HG03342 (cell line): Measurements from ENCODE around the gene RBM24.
"Not testable (repeated sequence)": the region's sequence is repeated elsewhere in the genome, so short reads cannot be mapped to it uniquely, and the experiment has no call there.

ENCODE experiments used
- ATAC-seq: cut with Tn5 transposase; IDR thresholded peaks from one replicate; pipeline ENCODE4 v1.9.1; 2021; ENCODE audit warnings: mild to moderate bottlenecking, moderate library complexity; ENCODE audit not compliant: unreplicated experiment

RBM24 gene

DNA sequence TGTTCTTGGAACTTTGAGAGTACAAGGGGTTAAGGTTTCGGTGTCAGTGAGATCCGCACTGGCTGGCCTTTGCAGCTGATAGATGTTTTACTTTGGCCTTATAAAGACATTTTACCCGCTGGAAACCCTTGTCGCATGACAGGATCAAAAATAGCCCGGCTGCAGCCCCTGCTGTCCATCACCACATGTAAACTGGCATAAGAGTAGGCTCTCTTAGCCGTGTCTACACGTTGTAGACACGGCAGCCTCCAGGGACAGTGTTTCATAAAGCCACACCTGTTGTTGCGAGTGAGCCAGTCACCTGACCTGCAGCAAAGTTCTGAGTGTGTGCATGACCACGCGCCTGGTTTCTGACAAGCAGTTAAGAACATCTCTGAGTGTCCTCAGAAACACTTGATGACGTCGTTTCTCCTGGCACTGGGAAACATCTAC is 8.5 kb downstream of the RBM24 start:
- no peak for ATAC-seq

DNA sequence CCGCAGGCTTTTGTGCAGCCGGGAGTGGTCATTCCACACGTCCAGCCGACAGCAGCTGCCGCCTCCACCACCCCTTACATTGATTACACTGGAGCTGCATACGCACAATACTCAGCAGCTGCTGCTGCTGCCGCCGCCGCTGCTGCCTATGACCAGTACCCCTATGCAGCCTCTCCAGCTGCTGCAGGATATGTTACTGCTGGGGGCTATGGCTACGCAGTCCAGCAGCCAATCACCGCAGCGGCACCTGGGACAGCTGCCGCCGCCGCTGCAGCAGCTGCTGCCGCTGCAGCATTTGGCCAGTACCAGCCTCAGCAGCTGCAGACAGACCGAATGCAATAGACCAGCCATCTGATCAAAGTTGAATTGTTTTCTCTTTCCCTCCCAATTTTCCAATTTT is 10.6 kb downstream of the RBM24 start:
- no peak for ATAC-seq

DNA sequence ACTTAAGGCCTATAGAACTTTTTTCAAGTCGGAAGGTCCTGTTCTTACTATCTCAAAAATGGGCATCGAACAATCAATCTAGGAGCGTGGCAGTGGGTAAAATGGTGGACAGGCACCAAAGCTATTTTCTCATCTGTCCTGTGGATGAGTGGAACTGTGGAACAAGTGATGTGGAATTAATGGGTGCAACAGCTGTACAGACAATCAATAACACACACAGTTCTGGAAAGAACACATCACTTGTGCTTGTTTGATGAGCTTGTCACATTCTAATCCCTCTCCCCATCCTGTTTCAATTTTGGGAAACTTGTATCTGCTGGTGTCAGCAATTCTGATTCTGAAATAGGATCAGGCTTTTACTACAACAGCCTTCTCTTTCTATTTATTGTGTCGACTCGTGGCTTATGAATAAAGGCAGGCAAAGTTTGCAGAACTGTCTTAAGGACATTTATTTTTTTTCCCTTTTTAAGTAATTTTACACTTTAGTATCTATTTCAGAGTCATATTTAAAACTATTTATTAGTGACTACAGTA is 11.5 kb downstream of the RBM24 start:
- no peak for ATAC-seq

DNA sequence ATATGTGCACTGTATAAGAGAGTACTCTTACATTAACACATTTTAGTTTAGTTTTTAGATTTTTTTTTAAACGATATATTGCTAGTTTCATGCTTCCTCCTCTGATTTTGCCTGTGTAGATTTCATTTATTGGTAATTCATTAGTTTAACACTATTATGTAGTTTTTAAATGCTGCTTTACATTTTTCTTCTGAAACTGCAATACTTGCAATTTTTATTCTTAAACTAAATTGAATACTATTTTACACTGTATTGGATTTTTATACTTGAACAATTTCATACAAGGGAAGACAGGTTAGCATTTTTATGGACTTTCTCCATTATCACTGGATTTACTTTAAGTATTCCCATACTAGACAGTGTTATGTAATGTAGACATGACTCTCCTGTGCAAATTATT is 12.2 kb downstream of the RBM24 start:
- no peak for ATAC-seq

DNA sequence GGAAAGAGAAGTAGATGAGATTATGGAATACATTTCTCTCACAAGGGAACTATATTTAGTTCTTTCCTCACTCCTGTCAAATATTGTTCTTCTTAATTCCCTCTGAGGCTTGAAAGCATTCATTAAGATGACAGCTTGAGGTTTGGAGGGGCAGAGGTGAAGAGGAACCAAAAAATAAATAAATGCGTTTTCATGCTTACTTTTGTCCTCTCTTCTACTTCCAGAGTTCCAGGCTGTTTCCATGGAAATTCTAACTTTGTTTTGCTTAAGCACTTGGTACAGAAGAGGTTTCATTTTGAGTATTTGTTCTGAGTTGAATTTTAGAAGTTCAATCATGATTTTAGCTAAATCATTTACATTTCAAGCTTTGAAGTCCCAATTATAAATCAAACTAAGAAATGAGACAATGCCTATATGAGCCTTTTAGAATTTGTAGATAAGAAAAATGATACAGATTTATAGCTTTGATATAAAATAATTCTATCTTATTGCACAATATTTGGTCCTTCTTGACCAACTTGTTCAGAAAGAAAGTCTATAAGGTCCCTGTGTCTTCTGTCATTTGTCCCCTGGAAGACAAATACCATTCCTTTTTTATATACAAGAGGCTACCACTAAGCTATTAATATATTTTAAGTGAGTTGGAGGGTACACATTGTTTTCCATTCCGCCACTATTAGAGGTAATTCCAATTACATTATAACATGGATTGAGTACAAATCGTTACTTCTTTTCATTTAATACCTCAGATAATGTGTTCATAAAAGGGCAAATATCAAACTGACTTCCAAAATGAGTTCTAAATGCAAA is 16.3 kb downstream of the RBM24 start:
- ATAC-seq, result no peak

DNA sequence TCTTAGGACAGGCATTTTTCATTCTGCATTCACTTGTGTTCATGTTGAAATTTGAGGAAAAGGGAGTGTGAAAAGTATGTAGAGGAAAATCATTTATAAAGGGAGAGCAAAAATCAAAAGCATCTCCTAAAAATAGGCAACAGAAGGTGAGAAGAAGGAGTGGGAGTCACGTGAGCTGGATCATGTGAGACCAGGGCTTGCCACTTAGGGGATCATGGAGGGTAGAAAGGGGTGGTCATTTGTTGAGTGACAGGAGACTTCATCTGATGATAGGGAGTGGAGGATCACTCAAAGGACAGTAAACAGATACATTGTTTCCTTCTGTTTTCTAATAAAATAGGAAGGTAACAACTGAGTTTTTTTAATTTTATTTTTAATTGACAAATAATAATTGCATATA is 17.1 kb downstream of the RBM24 start:
- ATAC-seq, result no peak

DNA sequence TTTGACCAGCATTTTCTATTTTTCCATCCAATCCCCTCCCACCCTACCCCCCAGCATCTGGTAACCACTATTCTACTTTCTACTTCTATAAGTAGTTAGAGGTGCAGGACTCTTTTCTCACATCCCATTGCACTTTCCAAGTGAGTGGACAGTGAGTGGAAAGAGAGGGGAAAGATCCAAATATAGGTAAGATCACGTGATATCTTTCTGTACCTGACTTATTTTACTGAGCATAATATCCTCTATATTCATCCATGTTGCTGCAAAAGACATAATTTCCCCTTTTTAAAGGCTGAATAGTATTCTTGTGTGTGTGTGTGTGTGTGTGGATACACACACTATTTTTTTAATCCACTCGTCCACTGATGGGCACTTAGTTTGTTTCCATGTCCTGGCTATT is 18.1 kb downstream of the RBM24 start:
- ATAC-seq, result no peak

DNA sequence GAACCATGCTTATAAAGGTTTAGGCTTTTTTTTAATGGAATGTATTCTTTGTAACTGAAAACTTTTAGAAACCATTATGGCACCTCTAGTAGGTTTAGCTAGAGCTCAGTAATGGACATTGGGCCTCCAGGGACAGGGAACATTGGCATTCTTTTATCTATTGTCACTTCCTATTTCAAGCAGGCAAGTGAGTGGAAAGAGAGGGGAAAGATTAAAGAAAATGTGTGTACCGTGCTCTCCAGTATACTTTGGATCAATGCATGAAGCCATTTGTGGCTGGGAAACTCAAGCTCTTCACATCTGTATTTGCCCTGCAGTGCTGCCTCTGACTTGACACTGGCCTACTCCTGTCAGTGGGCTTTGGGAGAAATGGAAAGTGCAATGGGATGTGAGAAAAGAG is 18.6 kb downstream of the RBM24 start:
- no peak for ATAC-seq

DNA sequence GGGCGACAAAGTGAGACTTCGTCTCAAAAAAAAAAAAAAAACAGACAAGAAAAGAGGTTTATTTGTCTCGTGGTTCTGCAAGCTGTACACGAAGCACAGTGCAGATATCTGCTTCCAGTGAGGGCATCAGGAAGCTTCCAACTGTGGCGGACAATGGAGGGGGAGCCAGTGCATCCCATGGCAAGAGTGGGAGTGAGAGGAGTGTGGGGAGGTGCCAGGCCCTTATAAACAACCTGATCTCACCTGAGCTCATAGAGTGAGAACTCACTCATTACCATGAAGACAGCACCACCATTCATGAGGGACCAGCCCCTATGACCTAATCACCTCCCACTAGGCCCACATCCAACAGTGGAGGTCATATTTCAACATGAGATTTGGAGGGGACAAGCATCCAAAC is 19.5 kb downstream of the RBM24 start:
- ATAC-seq, result no peak

DNA sequence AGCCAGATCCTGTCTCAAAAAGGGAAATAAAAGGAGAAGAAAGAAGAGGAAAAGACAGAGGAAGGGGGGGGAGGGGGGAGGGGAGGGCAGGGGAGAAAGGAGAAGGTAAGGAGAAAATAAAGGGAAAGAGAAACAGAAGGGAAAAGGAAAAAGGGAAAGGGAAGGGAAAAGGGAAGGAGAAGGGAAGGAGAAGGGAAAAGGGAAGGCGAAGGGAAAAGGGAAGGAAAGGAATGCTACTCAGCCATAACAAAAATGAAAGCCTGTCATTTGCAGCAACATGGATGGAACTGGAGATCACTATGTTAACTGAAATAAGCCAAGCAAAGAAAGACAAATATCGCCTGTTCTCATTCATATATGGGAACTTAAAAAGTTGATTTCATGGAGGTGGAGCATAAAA is 22.3 kb downstream of the RBM24 start:
- no peak for ATAC-seq

DNA sequence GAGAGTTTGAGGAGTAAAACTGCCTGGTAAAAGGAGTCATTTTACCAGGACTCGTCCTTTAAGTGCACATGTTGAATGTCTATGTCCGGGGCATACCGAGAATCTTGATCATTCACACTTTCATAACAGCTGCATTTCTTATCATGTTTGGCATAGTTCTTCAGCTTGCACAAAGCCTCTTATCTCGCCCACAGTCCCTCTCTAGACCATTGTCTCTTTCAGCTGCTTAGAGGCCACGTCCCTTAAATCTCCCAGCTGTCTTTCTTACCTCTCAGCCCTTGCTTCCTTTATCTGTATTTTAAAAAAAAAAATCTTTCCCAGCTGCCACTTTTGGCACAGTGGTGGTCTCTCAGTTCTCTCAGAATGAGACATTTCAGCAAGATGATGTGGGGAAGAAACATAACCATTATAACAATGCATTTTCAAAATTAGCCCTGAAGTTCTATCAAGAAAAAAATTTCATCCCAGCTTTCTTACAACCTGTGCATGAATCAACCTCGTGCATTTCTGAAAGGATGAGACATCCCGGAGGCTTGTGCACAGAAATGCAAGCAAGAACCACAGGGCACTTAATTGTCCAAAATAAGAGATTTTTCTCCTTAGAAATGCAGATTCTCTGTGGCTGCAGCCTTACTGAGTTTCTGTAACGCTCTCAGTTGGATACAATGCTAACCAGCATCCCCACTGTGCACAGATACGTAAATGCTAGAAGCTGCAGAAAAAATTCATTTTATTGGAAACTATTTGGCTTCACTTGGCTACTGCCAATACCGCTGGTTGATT is 24.2 kb downstream of the RBM24 start:
- ATAC-seq, result no peak

DNA sequence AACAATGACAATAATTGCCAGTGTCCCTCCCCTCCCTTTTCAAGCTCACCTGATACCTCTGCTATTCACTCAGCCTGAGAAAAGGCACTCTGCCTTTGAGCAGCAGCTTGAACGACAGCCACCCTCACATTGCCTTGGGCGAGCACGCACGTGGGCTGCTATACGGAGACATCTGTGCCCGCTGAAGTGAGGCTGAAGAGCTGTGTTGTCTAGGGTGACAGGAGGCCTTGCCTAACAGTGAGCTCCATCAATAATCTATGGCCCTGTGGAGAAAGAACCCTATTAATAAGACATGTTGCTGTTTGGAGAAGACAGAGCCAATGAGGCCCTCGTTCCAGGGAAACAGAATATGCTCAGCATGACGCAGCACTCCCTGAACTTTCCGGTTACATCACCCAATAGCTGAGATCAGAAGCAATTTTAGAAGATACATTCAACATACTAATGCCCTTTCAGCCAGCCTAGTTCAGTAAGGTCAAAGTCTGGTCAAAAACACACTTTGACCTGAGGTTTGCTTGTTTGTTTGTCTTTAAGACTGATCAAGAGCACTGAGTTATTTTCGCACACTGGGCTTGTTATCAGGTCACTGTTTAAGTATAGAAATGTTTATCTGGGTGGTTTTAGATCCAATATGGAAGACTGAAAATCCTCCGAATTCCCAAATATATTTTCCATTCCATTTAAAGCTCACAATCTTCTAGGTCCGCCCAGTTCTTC is 30.6 kb downstream of the RBM24 start:
- ATAC-seq, result no peak

DNA sequence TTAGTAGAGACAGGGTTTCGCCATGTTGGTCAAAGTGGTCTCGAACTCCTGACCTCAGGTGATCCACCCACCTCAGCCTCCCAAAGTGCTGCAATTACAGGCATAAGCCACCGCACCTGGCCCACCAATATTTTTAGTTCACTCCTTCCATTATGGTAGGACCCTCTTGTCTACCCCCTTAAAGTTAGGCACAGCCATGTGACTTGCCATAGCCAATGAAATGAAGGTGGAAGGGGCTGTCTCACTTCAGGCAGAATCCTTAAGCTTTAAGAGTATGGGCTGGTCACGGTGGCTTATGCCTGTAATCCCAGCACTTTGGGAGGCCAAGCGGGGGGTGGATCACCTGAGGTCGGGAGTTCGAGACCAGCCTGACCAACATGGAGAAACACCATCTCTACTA is 32.1 kb downstream of the RBM24 start:
- not testable (repeated sequence) for ATAC-seq

DNA sequence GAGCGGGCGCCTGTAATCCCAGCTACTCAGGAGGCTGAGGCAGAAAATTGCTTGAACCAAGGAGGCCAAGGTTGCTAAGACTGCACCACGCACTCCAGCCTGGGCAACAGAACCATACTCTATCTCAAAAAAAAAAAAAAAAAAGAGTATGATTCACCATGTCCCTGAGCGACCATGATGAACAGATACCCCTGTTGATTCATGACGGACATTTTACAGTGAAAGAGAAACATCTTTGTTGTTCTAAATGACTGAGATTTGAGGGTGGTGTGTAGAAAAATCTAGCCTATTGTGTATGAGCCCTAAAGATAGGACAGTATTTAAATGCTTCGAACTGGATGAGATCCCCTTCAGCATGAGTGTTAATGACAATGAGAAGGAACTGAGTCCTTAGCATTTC is 32.8 kb downstream of the RBM24 start:
- ATAC-seq, result no peak

DNA sequence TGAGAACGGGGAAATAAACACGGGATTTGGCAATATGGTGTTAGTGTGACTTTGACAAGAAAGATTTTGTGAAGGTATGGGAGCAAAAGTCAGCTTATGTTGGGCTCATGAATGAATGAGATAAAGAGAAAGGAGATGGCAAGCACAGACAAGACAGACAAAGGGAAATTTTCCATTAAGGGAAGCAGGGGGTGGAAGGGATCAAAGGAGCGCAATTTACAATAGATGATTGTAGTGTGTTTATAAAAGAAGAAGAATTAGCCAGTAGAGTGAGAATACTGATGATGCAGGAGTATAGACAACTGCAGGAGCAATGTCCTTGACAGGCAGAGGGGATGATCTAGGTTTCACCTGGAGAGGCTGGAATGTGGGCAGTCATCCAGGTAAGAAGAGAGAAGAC is 34.1 kb downstream of the RBM24 start:
- no peak for ATAC-seq

DNA sequence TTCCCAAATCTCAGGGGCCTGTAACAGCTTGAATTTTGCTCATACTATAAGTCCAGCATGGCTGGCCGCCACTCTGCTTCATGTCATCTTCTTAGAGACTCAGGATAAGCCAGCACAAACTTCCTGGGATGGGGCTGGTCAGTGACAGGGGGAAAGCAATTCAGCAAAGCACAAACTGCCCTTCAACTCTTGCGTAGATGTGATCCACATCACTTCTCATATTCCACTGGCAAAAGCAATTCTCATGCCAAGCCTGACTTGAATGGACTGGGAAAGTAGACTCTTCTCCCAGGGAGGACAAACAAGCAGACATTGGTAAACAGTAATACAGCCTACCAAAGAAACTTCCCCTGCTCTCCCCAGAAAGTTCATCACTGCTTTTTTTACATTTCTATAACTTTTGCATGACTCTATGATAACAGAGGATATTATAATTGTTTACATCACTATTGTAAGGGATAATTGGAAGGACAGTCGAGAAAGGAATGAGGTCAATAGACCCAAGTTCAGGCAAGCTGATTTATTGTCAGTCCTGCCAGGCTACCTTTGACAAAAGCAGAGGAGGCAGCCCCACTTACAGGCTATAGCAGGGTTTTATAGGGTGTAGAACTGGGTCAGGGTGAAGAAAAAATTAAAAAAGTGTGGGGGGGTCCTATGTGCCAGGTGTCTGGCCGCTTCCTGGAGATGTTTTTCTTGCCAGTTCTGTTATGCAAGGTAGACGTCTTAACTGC is 37.4 kb downstream of the RBM24 start:
- no peak for ATAC-seq

DNA sequence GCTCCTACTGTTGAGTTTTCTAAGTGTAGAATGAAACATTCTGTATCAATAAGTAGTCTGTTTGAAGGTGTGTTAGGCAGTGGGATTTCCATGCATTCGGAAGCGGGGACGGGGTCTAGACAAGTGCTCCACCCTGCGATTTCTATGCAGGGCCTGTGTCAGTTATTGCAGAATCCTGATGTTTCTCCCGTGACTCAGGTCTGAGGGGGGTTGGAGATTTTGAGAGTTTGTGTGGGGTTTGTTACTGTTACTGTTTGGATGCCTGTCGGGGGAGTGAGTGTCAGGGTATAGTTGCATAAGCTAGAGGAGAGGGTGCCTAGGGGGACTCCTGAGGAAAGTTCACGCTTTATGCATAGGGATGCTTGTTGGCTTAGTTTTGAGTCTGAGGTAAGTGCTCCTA is 39.1 kb downstream of the RBM24 start:
- ATAC-seq, result not testable (repeated sequence)

DNA sequence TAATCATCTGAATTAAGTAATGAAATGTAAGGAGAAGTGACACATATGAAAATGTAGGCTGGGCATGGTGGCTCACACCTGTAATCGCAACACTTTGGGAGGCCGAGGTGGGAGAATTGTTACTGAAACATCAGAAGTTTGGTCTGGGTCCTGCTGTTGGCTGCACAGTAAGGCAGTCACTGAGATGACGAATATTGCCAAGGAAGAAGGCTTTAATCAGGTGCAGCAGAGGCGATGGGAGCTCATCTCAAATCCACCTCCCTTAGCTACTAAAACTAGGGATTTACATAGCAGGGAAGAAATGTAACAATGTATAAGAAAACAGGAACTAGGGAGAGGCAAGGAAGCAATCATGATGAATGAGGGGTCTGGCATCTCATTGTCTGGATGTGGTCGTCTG is 50.1 kb downstream of the RBM24 start:
- ATAC-seq, result no peak

DNA sequence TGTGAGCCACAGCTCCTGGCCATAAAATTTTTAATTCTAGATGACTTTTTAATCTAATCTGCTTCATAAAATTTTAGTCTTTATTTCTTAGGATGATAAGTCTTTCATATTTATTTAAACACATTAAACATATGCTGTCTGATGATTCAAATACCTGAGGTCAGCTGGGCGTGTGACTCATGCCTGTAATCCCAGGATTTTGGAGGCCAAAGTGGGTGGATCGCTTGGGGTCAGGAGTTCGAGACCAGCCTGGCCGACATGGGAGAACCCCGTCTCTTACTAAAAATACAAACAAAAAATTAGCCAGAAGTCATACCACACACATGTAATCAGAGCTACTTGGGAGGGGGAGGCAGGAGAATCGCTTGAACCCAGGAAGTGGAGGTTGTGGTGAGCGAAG is 53.1 kb downstream of the RBM24 start:
- no peak for ATAC-seq

DNA sequence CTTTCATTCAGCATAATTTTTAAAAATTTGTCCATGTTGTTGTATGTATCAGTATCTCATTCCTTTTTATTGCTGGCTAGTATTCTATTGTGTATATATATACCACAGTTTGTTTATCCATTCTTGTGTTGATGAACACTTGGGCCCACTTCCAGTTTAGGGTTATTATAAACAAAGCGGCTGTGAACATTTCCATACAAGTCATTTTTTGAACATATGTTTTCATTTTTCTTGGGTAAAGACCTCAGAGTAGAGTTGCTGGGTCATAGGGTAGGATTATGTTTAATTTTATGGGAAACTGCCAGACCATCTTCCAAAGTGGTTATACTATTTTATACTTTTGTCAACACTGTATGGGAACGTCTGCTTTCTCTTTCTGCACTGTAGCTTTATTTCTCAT is 55.3 kb downstream of the RBM24 start:
- no peak for ATAC-seq

DNA sequence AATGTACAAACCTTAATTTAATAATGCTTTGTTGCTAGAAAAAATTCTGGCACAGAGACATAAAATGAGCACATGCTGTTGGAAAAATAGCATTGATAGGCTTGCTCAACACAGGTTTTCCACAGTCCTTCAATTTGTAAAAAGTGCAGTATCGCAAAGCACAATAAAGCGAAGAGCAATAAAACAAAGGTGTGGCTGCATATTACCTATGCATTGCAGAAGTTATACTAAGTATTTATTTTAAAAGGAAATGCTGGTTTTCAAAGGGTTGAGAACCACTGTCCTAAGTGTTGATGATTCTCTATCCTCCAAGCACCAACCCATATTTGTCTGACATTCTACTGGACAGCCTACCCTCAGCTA is 58.1 kb downstream of the RBM24 start:
- no peak for ATAC-seq
